ENCODE data around the gene BCAS1.

The BCAS1 gene

GRCh38 chr20:54048891-54049545 lies 21.4 kb downstream of the BCAS1 start:
- DNase-seq (ENCODE audit: low read depth in 2 of 2) = no peak

- no peak for DNase-seq (ENCODE audit: low read depth in 2 of 2)
Measured at GRCh38 chr20:54048481-54048880, 21.9 kb downstream of the BCAS1 start.

- no peak for DNase-seq (ENCODE audit: low read depth in 2 of 2)
Measured at GRCh38 chr20:54047720-54048119, 22.7 kb downstream of the BCAS1 start.

GRCh38 chr20:54047048-54047447 lies 23.3 kb downstream of the BCAS1 start:
- no peak for DNase-seq (ENCODE audit: low read depth in 2 of 2)

- no peak for DNase-seq (ENCODE audit: low read depth in 2 of 2)
Measured at GRCh38 chr20:54044156-54044555, 26.2 kb downstream of the BCAS1 start.

- DNase-seq (ENCODE audit: low read depth in 2 of 2) = no peak
Measured at GRCh38 chr20:54043076-54043967, 27.1 kb downstream of the BCAS1 start.

- no peak for DNase-seq (ENCODE audit: low read depth in 2 of 2)
Measured at GRCh38 chr20:54042021-54042420, 28.4 kb downstream of the BCAS1 start.

- no peak for DNase-seq (ENCODE audit: low read depth in 2 of 2)
Measured at GRCh38 chr20:54041336-54041735, 29.1 kb downstream of the BCAS1 start.

- no peak for DNase-seq (ENCODE audit: low read depth in 2 of 2)
Measured at GRCh38 chr20:54040531-54040930, 29.9 kb downstream of the BCAS1 start.

GRCh38 chr20:54038961-54039360 lies 31.4 kb downstream of the BCAS1 start:
- no peak for DNase-seq (ENCODE audit: low read depth in 2 of 2)

- no peak for DNase-seq (ENCODE audit: low read depth in 2 of 2)
Measured at GRCh38 chr20:54037525-54037924, 32.9 kb downstream of the BCAS1 start.

GRCh38 chr20:54029643-54030042 lies 40.8 kb downstream of the BCAS1 start:
- no peak for DNase-seq (ENCODE audit: low read depth in 2 of 2)

- no peak for DNase-seq (ENCODE audit: low read depth in 2 of 2)
Measured at GRCh38 chr20:54029176-54029575, 41.2 kb downstream of the BCAS1 start.

- no peak for DNase-seq (ENCODE audit: low read depth in 2 of 2)
Measured at GRCh38 chr20:54028276-54029011, 42.0 kb downstream of the BCAS1 start.

- no peak for DNase-seq (ENCODE audit: low read depth in 2 of 2)
Measured at GRCh38 chr20:54027704-54028103, 42.7 kb downstream of the BCAS1 start.

GRCh38 chr20:54026295-54027064 lies 43.9 kb downstream of the BCAS1 start:
- no peak for DNase-seq (ENCODE audit: low read depth in 2 of 2)

GRCh38 chr20:54025251-54025771 lies 45.1 kb downstream of the BCAS1 start:
- no peak for DNase-seq (ENCODE audit: low read depth in 2 of 2)

GRCh38 chr20:54023406-54023805 lies 47.0 kb downstream of the BCAS1 start:
- no peak for DNase-seq (ENCODE audit: low read depth in 2 of 2)

- no peak for DNase-seq (ENCODE audit: low read depth in 2 of 2)
Measured at GRCh38 chr20:54021446-54022235, 48.8 kb downstream of the BCAS1 start.

- DNase-seq (ENCODE audit: low read depth in 2 of 2) = no peak
Measured at GRCh38 chr20:54020868-54021267, 49.5 kb downstream of the BCAS1 start.

- no peak for DNase-seq (ENCODE audit: low read depth in 2 of 2)
Measured at GRCh38 chr20:54020348-54020747, 50.0 kb downstream of the BCAS1 start.

Measured in stimulated activated CD8-positive, alpha-beta memory T cell treated with anti-CD3 and anti-CD28 coated beads, Interleukin-7, amount 100 ng/mL, for 4 hours (primary cell).